Smooth muscle cell (in vitro differentiated cells): ENCODE results near the gene COQ8A. TPM values are rescaled to one million over a fixed set of nuclear protein-coding genes. Genes with fewer than 3 reads are reported as not detected.

Experiments used
- DNase-seq: peaks from one replicate; lab custom pipeline; 2025; ENCODE audit not compliant: unreplicated experiment; lab: John Stamatoyannopoulos, UW
- H2AFZ ChIP-seq: fragments of 200-600 bp; sonication (generic); 2 replicates; pipeline ENCODE4 v1.6.0; 2016; ENCODE audit warnings: antibody characterized with exemption, low read depth, mild to moderate bottlenecking
- H3F3A ChIP-seq: fragments of 200-600 bp; sonication (generic); 2 replicates; pipeline ENCODE4 v1.6.0; 2017; ENCODE audit warnings: antibody characterized with exemption, low read depth
- H3K27ac ChIP-seq: fragments of 200-600 bp; sonication (generic); 2 replicates; pipeline ENCODE4 v1.5.1; 2016; ENCODE audit warnings: low read depth, mild to moderate bottlenecking
- H3K27me3 ChIP-seq: fragments of 200-600 bp; sonication (generic); 2 replicates; pipeline ENCODE4 v1.6.1; 2016; ENCODE audit warnings: low read depth, mild to moderate bottlenecking
- H3K36me3 ChIP-seq: fragments of 200-600 bp; sonication (generic); 2 replicates; pipeline ENCODE4 v1.5.1; 2016; ENCODE audit warnings: low read depth
- H3K4me1 ChIP-seq: fragments of 200-600 bp; sonication (generic); 2 replicates; pipeline ENCODE4 v1.5.1; 2016; ENCODE audit warnings: low read depth
- H3K4me2 ChIP-seq: fragments of 200-600 bp; sonication (generic); 2 replicates; pipeline ENCODE4 v1.6.0; 2016; ENCODE audit warnings: mild to moderate bottlenecking
- H3K4me3 ChIP-seq: fragments of 200-600 bp; sonication (generic); 2 replicates; pipeline ENCODE4 v1.5.1; 2016; ENCODE audit warnings: mild to moderate bottlenecking
- H3K79me2 ChIP-seq: fragments of 200-600 bp; sonication (generic); 2 replicates; pipeline ENCODE4 v1.6.0; 2016; ENCODE audit warnings: low read depth, mild to moderate bottlenecking
- H3K9ac ChIP-seq: fragments of 200-600 bp; sonication (generic); 2 replicates; pipeline ENCODE4 v1.6.0; 2016; ENCODE audit warnings: low read depth
- H3K9me3 ChIP-seq: fragments of 200-600 bp; sonication (generic); replicated peaks from 2 replicates; pipeline ENCODE4 v1.5.1; 2016; ENCODE audit warnings: low read depth
- H4K20me1 ChIP-seq: fragments of 200-600 bp; sonication (generic); 2 replicates; pipeline ENCODE4 v1.6.0; 2016; ENCODE audit warnings: low read depth
- CTCF ChIP-seq: fragments of 200-600 bp; sonication (generic); IDR thresholded peaks from 2 replicates; pipeline ENCODE4 v1.5.1; 2017; ENCODE audit warnings: borderline replicate concordance, mild to moderate bottlenecking, antibody characterized with exemption; ENCODE audit not compliant: insufficient read depth, poor library complexity, severe bottlenecking
- WGBS: methylation state at CpG from one replicate; pipeline ENCODE4 v1.1.7; 2016; ENCODE audit warnings: low lambda C conversion rate; 5-methylcytosine and 5-hydroxymethylcytosine counted together
- polyA plus RNA-seq: library from polyadenylated mRNA; unstranded; fragments of >200 nt; fragmentation: Nextera tagmentation; extraction: Ambion mirVana; gene quantifications from 2 replicates; pipeline ENCODE4 v1.2.1, GENCODE V29; 2016
- total RNA-seq: library from RNA; depleted of rRNA; stranded (reverse); fragments of >200 nt; gene quantifications from 2 replicates; pipeline ENCODE4 v1.2.3, GENCODE V29; 2014

Gene COQ8A
- total and polyA plus RNA-seq, 2 experiments from 2014 or later, result 3.1 to 3.4 TPM

- Histone ChIP-seq H3K9ac (no peak overlapping the region), H3K9me3 (no peaks in the 10 kb centered on the region), H3K79me2 (no peaks in the 10 kb centered on the region), H3K27ac (no peak overlapping the region), H3K4me2 (no peak overlapping the region), H4K20me1 (no peaks in the 10 kb centered on the region), H2AFZ (no peak overlapping the region), H3K4me3 (no peak overlapping the region), H3F3A (peaks cover 4% of the 10 kb centered on the region), H3K4me1 (no peaks in the 10 kb centered on the region), H3K27me3 (no peaks in the 10 kb centered on the region), H3K36me3 (no peaks in the 10 kb centered on the region)
- TF ChIP-seq CTCF, result no peak
- 66% methylated on average over 3 of the region's 3 CpGs for WGBS
- DNase-seq, result no peak
These were observed 62.5 kb downstream of the COQ8A start for GRCh38 chr1:227002531-227003049.

GRCh38 chr1:227003165-227003564 lies 63.1 kb downstream of the COQ8A start:
- Histone ChIP-seq H3K79me2 (no peaks in the 10 kb centered on the region), H3K27ac (no peak overlapping the region), H3K4me2 (no peak overlapping the region), H3K9me3 (no peaks in the 10 kb centered on the region), H3K4me1 (no peaks in the 10 kb centered on the region), H3K9ac (no peak overlapping the region), H2AFZ (no peak overlapping the region), H3K4me3 (no peak overlapping the region), H3F3A (peaks cover 4% of the 10 kb centered on the region), H3K36me3 (no peaks in the 10 kb centered on the region), H4K20me1 (no peaks in the 10 kb centered on the region), H3K27me3 (no peaks in the 10 kb centered on the region)
- WGBS, result 98% methylated on average over 8 of the region's 8 CpGs
- no peak for DNase-seq
- no peak for TF ChIP-seq CTCF

GRCh38 chr1:227004796-227005195 lies 64.7 kb downstream of the COQ8A start:
- Histone ChIP-seq H3F3A (peaks cover 4% of the 10 kb centered on the region), H3K9me3 (no peaks in the 10 kb centered on the region), H4K20me1 (no peaks in the 10 kb centered on the region), H2AFZ (no peak overlapping the region), H3K9ac (no peak overlapping the region), H3K4me2 (no peak overlapping the region), H3K4me1 (no peaks in the 10 kb centered on the region), H3K79me2 (no peaks in the 10 kb centered on the region), H3K36me3 (no peaks in the 10 kb centered on the region), H3K4me3 (no peak overlapping the region), H3K27ac (no peak overlapping the region), H3K27me3 (no peaks in the 10 kb centered on the region)
- TF ChIP-seq CTCF, result no peak
- 93% methylated on average over 8 of the region's 8 CpGs for WGBS
- DNase-seq, result no peak

- Histone ChIP-seq H3K9me3 (no peaks in the 10 kb centered on the region), H3K27me3 (no peaks in the 10 kb centered on the region), H3K4me1 (no peaks in the 10 kb centered on the region), H3K79me2 (no peaks in the 10 kb centered on the region), H3F3A (peaks cover 4% of the 10 kb centered on the region), H3K36me3 (peaks cover 8% of the 10 kb centered on the region), H4K20me1 (no peaks in the 10 kb centered on the region), H2AFZ (no peak overlapping the region), H3K4me3 (no peak overlapping the region), H3K9ac (no peak overlapping the region), H3K27ac (no peak overlapping the region), H3K4me2 (no peak overlapping the region)
- DNase-seq, result no peak
- WGBS, result 93% methylated on average over 5 of the region's 5 CpGs
- TF ChIP-seq CTCF, result no peak
These were observed 66.2 kb downstream of the COQ8A start for GRCh38 chr1:227006226-227006796.
